B cell (primary cell): ENCODE results near the gene CTDSPL.

Source experiments
- EZH2 ChIP-seq: IDR thresholded peaks from 2 replicates; pipeline ENCODE4 v1.6.1; 2012; ENCODE audit warnings: borderline replicate concordance, low read depth, mild to moderate bottlenecking, moderate library complexity, low read length; ENCODE audit not compliant: insufficient read depth, poor library complexity, severe bottlenecking
- TF ChIP-seq, protein P1 (sequence below): fragments of 200-600 bp; IDR thresholded peaks from one replicate; pipeline ENCODE4 v1.8.0; 2022; ENCODE audit warnings: antibody characterized with exemption, mild to moderate bottlenecking

- no peak for TF ChIP-seq EZH2
- TF ChIP-seq, protein P1, sequence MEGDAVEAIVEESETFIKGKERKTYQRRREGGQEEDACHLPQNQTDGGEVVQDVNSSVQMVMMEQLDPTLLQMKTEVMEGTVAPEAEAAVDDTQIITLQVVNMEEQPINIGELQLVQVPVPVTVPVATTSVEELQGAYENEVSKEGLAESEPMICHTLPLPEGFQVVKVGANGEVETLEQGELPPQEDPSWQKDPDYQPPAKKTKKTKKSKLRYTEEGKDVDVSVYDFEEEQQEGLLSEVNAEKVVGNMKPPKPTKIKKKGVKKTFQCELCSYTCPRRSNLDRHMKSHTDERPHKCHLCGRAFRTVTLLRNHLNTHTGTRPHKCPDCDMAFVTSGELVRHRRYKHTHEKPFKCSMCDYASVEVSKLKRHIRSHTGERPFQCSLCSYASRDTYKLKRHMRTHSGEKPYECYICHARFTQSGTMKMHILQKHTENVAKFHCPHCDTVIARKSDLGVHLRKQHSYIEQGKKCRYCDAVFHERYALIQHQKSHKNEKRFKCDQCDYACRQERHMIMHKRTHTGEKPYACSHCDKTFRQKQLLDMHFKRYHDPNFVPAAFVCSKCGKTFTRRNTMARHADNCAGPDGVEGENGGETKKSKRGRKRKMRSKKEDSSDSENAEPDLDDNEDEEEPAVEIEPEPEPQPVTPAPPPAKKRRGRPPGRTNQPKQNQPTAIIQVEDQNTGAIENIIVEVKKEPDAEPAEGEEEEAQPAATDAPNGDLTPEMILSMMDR, result no peak
Measured at GRCh38 chr3:37990527-37990926, 128.8 kb downstream of the CTDSPL start, which contains the start of gene VILL.
